Measurements from ENCODE around the gene STIL. TPM values are rescaled to one million over a fixed set of nuclear protein-coding genes. Genes with fewer than 3 reads are reported as not detected.

STIL gene
- total and polyA plus RNA-seq, 2 of the 13 experiments (the other 11 are each of a cell fraction or from before 2014, with no cell fraction given) = 13.7 to 18.6 TPM

DNA sequence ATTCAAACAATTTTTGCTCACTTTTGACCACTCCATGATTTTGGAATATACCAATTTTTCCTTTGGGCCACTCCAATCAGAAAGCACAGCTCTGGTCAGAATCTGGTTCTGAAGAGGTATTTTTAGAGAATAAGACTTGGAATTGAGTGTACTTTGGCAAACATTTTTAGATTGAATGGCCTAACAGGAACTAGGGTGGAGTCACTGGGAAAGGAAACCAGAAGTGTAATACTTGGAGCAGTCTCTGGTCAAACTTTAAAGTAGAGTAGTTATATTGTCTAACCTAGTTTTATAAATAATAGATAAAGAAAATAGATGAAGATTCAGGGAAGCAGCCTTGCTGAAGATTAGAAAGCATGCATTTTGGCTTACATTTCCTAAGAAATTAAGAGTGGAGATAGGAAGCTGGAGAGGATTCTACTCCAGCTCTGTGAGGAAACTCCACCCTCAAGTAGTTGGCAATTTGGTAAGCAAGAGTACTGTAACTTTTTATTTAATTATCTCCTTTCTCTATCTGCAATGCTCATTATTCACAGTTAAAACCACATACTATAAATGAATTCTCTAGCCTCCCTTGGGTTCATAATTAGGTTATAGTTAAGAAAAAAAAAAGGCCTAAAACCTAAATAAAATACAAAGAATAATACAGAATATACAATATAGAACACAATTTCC, 15.8 kb downstream of the STIL start:
- TF ChIP-seq ZNF660 (CRISPR knock-in tag; IDR thresholded peaks at IDR 0.05; ENCODE audit: borderline replicate concordance, low read depth) (no peak), POGK (CRISPR knock-in tag; conservative IDR thresholded peaks at IDR 0.05) (no peak), KMT2B (CRISPR knock-in tag; IDR thresholded peaks at IDR 0.05) (no peak), KAT8 (CRISPR knock-in tag; IDR thresholded peaks at IDR 0.05) (no peak), MED8 (CRISPR knock-in tag; IDR thresholded peaks at IDR 0.05; ENCODE audit: insufficient replicate concordance) (no peak)
- TF ChIP-seq, protein P1, sequence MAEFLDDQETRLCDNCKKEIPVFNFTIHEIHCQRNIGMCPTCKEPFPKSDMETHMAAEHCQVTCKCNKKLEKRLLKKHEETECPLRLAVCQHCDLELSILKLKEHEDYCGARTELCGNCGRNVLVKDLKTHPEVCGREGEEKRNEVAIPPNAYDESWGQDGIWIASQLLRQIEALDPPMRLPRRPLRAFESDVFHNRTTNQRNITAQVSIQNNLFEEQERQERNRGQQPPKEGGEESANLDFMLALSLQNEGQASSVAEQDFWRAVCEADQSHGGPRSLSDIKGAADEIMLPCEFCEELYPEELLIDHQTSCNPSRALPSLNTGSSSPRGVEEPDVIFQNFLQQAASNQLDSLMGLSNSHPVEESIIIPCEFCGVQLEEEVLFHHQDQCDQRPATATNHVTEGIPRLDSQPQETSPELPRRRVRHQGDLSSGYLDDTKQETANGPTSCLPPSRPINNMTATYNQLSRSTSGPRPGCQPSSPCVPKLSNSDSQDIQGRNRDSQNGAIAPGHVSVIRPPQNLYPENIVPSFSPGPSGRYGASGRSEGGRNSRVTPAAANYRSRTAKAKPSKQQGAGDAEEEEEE (CRISPR knock-in tag; IDR thresholded peaks at IDR 0.05; ENCODE audit: borderline replicate concordance) = no peak
- FAIRE-seq = no peak
- Histone ChIP-seq H3K4me2 (ENCODE audit: low read depth, low read length) (no peak overlapping the region), H3K9me3 (ENCODE audit: low read length) (no peaks in the 10 kb centered on the region), H3K9ac (ENCODE audit: insufficient read depth, low read depth, low read length) (no peak overlapping the region), H3K27me3 (ENCODE audit: control insufficient read depth in 1 of 2, insufficient read depth in 2 of 2, low read length in 2 of 2) (no peaks in the 10 kb centered on the region), H3K4me1 (ENCODE audit: insufficient read depth, low read length) (no peaks in the 10 kb centered on the region), H3K4me3 (replicated peaks in 1 of 3; ENCODE audit: insufficient read depth in 1 of 3, low read depth in 2 of 3, low read length in 3 of 3) (no peak overlapping the region), H2AFZ (ENCODE audit: low read length) (no peak overlapping the region), H3K27ac (ENCODE audit: extremely low read length, insufficient read depth, low read length) (no peak overlapping the region), H3K36me3 (replicated peaks in 1 of 2; ENCODE audit: control insufficient read depth in 1 of 2, insufficient read depth in 2 of 2, low read length in 2 of 2) (peaks cover 11 to 62% of the 10 kb centered on the region in 2 experiments), H4K20me1 (ENCODE audit: insufficient read depth, low read length) (no peaks in the 10 kb centered on the region), H3K79me2 (ENCODE audit: insufficient read depth, low read length) (no peaks in the 10 kb centered on the region)
- BruUV-seq (replicated peaks) = TSS peak; percentile 27
- ChIA-PET CTCF (ENCODE audit: low intra/inter-chr PET ratio, low total read pairs) (no interaction called here), POLR2A (no interaction called here)
- intact Hi-C loops (cut with micrococcal nuclease; ENCODE audit: unreplicated experiment) = no loop called here
- no peak for DNase-seq (ENCODE audit: low spot score)
- no peak for ATAC-seq
- in situ Hi-C loops (cut with HindIII; ENCODE audit: extremely low pct_ligation_motif_present, low pct_unique_long_range_greater_than_20kb) = no loop called here

All from HepG2 (cell line).